HG03520 (cell line): ENCODE measurements around the gene GPR27.

ENCODE experiments used
- ATAC-seq: cut with Tn5 transposase; IDR thresholded peaks from one replicate; pipeline ENCODE4 v1.9.1; 2021; ENCODE audit warnings: mild to moderate bottlenecking, moderate library complexity; ENCODE audit not compliant: unreplicated experiment

GPR27 gene

DNA sequence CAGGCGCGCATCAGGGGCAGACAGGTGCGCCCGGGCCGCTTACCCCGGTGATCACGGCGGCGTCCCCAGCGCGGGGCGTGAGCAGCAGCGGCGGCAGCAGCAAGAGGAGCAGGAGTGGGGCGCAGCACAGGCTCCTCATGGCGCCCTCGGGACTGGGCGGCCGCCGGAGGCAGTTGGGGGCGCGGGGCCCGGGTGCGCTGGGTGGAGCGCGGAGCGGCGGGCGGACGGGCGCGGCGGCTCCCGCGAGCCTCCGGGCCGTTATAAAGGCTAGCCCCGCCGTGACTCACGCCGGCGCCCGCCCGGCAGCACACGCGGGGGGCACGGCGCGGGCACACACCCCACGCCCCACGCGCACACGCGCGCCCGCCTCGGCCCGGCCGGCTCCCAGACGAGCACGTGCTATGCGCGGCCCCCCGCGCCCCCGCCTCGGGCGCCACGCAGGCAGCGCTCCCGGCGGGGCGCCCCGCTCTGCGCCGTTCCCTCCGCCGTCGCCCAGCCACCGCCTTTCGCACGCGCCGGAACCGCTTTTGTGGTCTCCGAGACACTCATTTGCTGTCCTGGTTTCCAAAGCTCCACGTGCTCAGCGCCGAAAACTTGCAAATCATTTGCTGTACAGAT lies 31.4 kb downstream of the GPR27 start, which contains the start of gene PROK2:
TSS of gene PROK2 (minus strand) at position 235 of the 618 bp plus-strand sequence. CDS start at position 139, 96 bp downstream.
- ATAC-seq: no peak

DNA sequence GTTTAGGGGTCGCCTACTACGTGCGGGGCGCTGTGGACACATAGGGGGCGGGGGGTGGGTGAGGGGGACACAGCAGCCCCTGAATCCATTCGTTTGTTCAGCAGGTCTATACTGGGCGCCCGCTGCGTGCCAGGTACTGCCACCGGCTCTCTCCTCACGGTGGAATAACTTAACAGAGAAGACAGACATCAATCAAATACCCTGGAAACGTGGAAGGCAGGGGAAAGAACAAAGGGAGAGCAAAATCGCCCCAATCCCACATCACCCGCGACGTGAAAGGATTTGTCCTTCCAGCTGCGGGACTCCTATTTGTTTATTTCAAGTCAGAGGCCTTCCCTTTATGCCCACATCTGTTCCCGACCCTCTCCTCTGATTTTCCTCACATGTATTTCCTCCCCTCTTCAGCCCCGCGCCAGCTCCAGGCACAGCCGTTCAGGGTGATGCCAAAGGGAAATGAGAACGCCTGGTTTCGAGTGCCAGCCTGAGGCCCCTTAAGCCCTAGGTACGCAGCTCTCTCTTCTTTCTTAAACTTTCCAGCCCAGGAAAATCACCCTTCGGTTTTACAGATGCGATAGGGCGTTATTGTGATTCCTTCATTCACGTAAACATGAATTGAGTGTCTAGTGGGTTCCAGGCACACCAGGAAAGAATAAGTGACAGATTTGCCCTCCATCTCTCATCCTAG lies 32.0 kb downstream of the GPR27 start:
- ATAC-seq: no peak

DNA sequence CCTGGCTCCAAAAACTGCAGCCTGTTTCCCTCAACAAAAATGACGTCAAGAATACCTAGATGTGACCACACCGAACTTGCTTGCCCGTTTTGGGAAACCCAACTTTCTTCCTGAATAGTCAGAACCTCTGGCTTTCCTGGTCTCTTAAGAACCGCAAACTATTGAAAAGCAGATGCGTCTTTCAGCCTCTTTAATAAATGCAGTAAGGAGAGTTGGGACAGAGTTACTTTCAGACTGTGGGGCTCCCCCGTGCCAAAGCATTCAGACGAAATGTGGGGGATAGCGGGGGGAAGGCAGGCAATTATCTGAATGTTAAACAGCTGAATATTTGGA lies 32.5 kb downstream of the GPR27 start:
- no peak for ATAC-seq

DNA sequence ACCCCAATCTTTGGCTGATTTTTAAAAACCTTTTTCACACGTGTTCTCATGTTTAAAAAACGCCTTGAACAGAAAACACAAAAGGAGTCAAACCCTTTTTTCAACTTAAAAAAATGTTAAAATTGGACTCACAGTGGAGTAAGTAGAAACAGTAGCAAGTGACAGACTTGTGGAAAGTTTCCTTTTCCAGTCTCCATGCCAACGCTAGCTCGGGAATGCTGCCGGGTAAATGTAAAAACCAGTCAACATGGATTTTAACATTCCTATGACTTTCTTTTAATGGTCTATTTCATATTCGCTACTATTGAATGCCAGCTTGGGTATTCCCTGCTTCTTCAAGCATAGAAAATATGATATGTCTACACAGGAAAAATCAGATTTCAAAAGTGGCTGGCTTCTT lies 32.9 kb downstream of the GPR27 start:
- no peak for ATAC-seq

DNA sequence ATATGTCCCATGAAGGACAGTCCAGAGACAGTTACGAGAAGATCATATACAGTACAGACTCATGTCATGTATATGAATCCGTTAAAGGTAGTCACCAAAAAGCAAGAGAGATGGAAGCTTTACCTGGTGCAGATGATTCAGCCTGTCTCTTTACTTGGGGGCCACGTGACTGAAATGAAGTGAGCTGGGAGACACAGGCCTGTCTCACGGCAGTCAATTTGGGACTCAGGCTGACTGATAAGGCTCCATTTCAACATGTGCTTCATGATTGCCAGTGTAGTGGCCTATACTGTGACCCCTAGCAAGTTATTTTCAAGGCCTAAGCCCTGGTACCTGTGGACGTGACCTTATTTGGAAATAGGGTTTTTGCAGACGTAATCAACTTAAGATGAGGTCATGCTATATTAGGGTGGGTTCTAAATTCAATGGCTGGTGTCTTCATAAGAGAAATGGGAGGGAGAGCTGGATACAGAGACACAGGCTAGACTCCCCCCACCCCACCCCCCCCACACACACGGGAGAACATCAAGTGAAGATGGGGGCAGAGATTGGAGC lies 34.3 kb downstream of the GPR27 start:
- ATAC-seq: no peak

DNA sequence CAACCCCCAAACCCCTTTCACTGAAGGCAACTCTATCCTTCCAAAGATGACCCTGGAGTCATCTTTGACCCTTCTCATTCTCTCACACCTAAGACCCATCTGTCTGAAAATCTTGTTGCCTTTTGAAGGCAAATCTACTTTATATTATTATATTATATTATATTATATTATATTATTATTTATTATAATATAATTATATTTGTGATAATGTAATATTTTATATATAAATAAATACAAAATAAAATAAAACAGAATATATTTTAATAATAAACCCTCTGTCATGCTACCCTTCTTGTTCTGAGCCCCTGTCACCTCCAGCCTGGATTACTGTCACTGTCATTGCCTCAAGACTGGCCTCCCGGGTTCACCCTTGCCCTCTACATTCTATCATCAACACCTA lies 36.3 kb downstream of the GPR27 start:
- no peak for ATAC-seq

DNA sequence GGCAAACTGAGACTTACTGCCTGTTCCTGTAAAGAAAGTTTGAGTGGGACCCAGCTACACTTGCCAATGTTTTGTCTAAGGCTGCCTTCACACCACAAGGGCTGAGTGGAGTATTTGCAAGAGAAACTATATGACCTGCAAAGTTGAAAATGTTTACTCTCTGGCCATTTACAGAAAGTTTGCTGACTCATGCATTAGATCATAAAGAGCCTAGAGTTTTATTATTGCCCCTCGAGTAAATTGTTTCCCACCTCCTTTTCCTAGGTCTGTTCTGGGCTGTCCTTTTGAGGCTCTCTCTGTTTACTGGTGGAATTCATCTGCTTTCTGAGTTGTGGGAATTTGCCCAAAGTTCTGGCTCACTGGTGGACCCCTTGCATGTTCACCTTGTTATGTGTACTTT lies 38.0 kb downstream of the GPR27 start:
- no peak for ATAC-seq

DNA sequence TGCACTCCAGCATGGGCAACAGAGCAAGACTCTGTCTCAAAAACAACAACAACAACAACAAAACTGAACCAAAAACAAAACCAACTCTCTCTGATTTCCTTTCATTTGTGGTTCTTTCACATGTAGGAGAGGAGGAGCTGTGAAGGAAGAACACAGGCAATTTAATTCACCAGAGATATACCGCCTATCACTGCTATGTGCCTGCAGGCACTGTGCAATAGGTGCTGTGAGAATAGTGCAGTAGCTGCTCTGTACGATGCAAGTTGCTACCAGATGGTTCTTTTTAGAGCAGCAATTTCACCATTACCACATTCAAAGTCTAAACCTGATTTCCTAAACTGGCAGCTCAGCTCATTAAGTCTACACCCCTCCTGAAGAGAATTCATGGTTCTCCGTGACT lies 42.6 kb downstream of the GPR27 start:
- no peak for ATAC-seq

DNA sequence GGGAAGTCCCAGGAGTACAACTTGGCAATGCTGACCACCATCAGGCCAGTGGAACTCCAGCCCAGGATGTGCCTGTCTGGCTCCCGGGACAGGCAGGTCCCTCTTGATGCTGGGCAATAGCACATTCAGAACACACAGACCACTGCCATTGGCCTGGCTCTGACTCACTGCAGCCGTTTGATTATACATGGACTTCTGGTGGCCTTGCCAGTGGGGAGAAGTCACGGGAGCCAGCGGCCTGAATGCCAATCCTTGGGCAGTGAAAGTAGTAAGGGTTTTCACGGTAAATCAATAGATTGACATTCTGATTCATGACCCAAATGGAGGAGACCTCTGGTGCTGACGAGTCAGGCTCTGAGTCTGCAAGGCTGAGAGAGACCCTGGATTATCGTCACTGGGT lies 43.8 kb downstream of the GPR27 start:
- ATAC-seq: no peak

DNA sequence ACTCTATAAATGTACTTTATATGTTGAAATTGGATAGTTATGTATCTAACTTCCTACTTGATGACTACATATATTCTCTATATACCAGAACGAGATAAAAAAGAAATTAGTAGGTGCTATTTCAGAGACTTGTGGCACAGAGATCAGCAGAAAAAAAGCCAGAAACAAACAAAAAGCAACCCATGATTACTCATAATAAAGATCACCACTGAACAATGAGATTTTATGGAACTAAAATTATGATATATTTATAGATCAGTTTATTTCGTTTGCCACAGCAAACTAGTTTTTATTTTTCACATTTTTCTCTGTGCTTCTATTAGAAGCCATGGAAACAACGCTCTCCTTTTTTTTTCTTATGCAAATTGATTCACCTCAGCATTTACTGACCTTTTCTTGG lies 46.4 kb downstream of the GPR27 start:
- no peak for ATAC-seq

DNA sequence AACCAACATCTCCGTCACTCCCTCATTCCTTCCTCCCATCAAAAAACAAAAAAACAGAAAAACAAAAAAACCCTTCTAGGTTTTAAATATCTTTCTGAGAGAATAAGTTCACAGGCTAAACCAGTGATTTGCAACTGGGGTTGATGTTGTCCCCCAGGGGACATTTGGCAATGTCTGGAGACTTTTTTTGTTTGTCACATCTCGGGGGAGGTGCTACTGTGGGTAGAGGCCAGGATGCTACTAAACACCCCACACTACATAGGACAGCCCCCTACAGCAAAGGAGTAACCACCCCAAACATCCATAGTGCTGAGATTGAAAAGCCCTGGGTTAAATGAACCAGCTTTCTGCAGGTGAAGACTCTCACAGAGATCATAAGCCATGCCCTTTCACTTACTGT lies 48.3 kb downstream of the GPR27 start:
- no peak for ATAC-seq

DNA sequence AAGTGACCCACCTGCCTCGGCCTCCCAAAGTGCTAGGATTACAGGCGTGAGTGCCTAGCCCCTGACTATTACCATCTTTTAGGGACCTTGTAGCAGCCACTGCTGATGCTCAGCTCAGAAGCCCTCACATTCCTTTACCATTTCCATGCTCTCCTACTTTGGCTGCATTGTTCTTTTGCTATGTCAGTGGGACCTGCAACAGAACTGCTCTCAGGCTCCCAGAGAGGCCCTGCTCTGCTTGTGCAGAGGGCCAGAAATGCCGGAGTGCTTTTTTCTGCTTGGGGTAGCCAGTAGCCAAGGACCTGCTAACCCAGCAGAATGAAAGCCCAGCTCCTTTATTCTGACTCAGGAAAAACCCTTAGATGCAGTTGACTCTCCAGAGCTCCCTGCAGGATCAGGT lies 49.6 kb downstream of the GPR27 start:
- ATAC-seq: no peak

DNA sequence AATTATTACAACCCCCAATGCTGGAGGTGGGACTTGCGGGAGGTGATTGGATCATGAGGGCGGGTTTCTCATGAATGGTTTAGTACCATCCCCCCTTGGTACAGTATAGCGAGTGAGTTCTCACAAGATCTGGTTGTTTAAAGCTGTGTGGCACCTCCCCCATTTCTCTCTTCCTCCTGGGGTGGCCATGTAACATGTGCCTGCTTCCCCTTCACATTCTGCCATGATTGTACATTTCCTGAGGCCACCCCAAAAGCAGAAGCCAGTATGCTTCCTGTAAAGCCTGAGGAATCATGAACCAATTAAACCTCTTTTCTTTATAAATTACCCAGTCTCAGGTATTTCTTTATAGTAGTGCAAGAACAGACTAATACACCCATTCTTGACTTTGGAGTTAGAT lies 51.5 kb downstream of the GPR27 start:
- ATAC-seq: no peak

DNA sequence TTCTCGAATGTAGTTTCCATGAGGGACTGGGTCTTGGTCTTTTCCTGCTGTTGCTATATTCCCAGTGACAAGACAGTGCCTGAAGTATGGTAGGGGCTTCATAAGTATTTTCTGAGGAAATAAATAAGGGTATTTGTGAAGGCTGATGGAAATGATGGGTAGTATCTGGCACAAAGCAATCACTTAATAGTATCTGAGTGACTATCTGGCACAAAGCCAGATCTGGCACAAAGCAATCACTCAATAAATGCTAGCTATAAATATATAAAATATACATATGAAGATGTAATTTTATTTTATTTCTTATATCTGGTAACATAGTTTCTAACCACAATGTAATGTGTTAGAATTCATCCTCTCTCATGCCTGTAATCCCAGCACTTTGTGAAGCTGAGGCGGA lies 52.0 kb downstream of the GPR27 start:
- ATAC-seq: no peak
